HUDEP-2 (cell line): ENCODE measurements around the gene ZBTB46.

ENCODE experiments used
- DNase-seq, 76 experiments: peaks; one replicate each; lab custom pipeline; 2025; ENCODE audit not compliant: unreplicated experiment in 76 of 76; lab: John Stamatoyannopoulos, UW

The ZBTB46 gene

DNA sequence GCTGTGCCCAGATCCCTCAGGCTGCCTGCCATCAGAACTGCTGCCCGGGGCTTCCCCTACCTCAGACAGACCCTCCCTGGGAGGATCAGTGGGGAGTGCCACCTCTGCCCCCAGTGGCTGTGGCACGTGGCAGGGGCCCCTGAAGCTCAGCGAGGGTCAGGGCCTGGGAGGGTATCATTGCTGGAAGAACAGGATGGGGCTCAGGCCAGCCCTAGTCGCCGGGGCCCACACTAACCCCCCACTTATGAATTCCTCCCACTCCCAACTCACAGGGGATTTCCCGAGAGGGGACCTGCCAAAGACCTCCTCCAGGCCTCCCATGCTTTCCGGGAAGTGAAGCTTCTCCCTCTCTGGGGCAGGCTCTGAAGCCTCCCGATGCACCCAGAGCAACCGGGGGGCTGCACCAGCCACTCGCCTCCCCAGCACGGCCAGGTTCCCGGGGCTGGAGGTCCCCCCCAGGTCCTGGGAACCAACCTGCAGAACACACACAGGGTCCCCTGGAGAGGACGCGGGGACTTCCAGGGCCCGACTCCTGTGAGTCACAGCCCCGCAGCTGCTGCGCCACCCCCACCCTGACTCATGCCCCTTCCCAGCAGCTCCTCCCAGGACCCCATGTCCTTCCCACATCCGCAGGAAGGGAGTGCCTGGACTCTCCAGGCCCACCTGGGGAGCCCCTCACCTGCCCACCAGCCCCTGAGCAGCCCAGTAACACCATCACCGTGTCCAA is 132.2 kb downstream of the ZBTB46 start:
- no peak for DNase-seq

DNA sequence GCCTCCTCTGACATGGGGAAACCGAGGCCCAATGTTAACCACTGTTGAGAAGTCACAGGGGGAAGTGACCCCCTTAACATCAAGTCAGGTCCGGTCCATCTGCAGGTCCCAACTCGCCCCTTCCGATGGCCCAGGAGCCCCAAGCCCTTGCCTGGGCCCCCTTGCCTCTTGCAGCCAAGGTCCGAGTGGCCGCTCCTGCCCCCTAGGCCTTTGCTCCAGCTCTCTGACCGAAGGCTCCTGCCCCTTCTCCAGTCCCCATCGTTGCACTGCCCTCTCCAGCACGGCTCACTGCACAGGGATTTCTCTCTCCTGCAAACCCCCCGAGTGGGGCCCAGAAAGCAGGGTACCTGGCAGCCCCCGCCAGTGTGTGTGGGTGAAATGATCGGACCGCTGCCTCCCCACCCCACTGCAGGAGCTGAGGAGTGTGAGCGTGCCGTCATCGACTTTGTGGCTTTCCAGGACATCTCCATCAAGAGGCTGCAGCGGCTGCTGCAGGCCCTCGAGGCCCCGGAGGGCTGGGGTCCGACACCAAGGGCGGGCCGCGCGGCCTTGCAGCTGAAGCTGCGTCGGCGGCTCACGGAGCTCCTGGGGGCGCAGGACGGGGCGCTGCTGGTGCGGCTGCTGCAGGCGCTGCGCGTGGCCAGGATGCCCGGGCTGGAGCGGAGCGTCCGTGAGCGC is 133.1 kb downstream of the ZBTB46 start:
- DNase-seq, result no peak

DNA sequence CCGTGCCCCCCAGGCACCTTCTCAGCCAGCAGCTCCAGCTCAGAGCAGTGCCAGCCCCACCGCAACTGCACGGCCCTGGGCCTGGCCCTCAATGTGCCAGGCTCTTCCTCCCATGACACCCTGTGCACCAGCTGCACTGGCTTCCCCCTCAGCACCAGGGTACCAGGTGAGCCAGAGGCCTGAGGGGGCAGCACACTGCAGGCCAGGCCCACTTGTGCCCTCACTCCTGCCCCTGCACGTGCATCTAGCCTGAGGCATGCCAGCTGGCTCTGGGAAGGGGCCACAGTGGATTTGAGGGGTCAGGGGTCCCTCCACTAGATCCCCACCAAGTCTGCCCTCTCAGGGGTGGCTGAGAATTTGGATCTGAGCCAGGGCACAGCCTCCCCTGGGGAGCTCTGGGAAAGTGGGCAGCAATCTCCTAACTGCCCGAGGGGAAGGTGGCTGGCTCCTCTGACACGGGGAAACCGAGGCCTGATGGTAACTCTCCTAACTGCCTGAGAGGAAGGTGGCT is 133.7 kb downstream of the ZBTB46 start:
- DNase-seq, result no peak

DNA sequence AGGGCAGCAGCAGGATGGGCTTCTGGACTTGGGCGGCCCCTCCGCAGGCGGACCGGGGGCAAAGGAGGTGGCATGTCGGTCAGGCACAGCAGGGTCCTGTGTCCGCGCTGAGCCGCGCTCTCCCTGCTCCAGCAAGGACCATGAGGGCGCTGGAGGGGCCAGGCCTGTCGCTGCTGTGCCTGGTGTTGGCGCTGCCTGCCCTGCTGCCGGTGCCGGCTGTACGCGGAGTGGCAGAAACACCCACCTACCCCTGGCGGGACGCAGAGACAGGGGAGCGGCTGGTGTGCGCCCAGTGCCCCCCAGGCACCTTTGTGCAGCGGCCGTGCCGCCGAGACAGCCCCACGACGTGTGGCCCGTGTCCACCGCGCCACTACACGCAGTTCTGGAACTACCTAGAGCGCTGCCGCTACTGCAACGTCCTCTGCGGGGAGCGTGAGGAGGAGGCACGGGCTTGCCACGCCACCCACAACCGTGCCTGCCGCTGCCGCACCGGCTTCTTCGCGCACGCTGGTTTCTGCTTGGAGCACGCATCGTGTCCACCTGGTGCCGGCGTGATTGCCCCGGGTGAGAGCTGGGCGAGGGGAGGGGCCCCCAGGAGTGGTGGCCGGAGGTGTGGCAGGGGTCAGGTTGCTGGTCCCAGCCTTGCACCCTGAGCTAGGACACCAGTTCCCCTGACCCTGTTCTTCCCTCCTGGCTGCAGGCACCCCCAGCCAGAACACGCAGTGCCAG is 134.3 kb downstream of the ZBTB46 start, which contains the start of gene TNFRSF6B:
Gene TNFRSF6B (plus strand): TSS at position 25 of the 729 bp plus-strand sequence. CDS start 116 bp downstream, at position 141.
- DNase-seq, result no peak

DNA sequence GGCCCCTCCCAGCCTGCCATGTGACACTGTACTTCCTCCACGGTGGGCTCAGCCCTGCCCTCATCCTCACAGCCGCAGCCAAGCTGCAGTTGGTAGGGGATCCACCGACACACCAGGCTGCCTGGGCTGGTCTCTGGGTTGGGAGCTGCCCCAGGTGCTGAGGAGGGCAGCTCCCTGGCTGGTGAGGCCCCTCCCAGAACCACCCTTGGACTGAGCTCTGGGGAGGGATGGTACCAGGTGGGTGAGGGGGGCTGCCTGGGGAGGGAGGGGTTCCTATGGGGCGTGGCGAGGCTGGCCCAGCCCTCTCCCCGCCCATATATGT is 134.8 kb downstream of the ZBTB46 start:
- no peak for DNase-seq

DNA sequence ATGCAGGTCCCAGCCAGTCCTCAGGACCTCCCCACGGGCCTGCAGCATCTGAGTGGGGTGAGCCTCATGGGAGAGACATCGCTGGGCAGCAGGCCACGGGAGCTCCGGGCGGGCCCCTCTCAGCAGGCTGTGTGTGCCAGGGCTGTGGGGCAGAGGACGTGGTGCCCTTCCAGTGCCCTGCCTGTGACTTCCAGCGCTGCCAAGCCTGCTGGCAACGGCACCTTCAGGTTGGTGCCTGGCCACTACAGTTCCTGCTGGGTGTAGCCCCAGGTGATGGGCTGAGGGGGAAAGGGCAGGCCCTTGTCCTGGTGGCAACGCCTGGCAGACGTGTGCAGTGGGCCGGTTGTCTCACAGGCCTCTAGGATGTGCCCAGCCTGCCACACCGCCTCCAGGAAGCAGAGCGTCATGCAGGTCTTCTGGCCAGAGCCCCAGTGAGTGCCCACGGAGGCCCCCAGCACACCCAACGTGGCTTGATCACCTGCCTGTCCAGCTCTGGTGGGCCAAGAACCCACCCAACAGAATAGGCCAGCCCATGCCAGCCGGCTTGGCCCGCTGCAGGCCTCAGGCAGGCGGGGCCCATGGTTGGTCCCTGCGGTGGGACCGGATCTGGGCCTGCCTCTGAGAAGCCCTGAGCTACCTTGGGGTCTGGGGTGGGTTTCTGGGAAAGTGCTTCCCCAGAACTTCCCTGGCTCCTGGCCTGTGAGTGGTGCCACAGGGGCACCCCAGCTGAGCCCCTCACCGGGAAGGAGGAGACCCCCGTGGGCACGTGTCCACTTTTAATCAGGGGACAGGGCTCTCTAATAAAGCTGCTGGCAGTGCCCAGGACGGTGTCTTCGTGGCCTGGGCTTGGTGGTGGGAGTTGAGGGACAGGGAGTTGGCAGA is 135.4 kb downstream of the ZBTB46 start:
- no peak for DNase-seq

DNA sequence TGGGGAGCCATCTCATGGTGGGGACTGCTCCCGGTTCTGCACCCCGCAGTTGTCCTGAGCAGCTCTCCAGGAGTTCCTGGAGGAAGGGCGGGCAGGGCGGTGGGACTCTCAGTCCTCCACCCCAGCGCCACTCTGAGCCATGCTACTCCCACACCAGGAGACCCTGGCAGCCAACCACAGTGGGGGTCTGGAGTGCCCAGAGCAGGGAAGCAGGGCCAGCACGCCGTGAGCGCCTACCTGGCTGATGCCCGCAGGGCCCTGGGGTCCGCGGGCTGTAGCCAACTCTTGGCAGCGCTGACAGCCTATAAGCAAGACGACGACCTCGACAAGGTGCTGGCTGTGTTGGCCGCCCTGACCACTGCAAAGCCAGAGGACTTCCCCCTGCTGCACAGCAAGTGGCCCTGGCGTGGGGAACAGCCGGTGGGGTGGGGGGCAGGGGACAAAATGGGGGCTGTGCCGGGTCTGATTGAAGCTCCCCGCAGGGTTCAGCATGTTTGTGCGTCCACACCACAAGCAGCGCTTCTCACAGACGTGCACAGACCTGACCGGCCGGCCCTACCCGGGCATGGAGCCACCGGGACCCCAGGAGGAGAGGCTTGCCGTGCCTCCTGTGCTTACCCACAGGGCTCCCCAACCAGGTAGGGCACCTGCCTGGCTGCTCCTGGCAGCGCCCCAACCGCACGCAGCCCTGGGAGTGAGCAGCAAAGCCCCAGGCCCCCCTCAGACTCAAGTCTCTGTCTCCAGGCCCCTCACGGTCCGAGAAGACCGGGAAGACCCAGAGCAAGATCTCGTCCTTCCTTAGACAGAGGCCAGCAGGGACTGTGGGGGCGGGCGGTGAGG is 136.3 kb downstream of the ZBTB46 start:
- no peak for DNase-seq

DNA sequence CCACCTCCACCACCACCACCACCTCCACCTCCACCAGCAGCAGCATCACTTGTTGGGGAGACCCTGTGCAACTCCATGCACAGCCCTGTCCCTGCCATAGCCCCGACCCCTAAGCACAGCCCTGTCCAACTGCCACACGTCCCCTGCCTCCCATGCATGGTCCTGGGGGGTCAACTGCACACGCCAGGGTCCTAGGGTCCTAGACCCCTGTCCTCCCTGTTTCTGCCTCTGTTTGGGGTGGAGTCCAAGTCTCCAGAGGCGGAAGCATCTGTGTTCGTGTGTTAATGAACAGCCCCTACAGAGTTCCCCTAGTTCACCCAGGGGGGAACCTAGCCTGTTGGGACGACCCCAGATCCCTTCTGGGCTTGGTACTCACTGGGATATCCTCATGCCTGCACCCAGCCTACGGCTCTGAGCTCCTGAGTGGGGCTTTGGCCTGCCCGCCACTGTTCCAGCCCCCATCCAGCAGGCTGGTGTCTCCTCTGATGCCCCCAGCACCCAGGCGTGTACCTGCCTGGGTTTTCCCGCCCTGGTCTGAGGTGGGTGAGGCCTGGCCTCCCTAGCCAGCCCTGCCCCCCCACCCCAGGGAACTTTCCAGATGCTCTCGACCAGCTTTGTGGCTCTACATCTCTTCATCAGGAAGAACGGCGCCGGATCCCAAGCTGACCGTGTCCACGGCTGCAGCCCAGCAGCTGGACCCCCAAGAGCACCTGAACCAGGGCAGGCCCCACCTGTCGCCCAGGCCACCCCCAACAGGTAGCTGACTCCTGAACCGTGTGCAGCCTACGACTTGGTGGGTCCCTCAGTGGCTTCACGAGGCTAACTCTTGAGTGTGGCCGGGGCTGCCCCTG is 137.1 kb downstream of the ZBTB46 start:
- DNase-seq, result no peak
